ENCODE data around the gene ZBTB38. TPM values are rescaled to one million over a fixed set of nuclear protein-coding genes. Genes with fewer than 3 reads are reported as not detected.

ZBTB38 gene
- total RNA-seq, 1 donor from 2014 or later = 101 TPM

- H3K36me3 ChIP-seq = peaks cover 0 to 21% of the 10 kb centered on the region in 2 donors
- no peaks in the 10 kb centered on the region for H3K9me3 ChIP-seq
- intact Hi-C loops (cut with DNase I) = no loop called here
- H3K27ac ChIP-seq = no peak overlapping the region
- no peak for DNase-seq (ENCODE audit: low spot score in 2 of 2)
- H3K4me1 ChIP-seq = peaks cover 0 to 11% of the 10 kb centered on the region in 2 donors
- no peak overlapping the region for H3K4me3 ChIP-seq
- TF ChIP-seq CTCF (IDR thresholded peaks at IDR 0.05) = no peak
- no peaks in the 10 kb centered on the region for H3K27me3 ChIP-seq
These were observed 7.3 kb downstream of the ZBTB38 start for GRCh38 chr3:141375381-141376301.

- Histone ChIP-seq H3K4me1 (no peaks in the 10 kb centered on the region), H3K9me3 (no peaks in the 10 kb centered on the region), H3K27ac (no peak overlapping the region), H3K27me3 (no peaks in the 10 kb centered on the region), H3K4me3 (no peak overlapping the region), H3K36me3 (peaks cover 3 to 25% of the 10 kb centered on the region in 2 donors)
- intact Hi-C loops (cut with DNase I) = no loop called here
- no peak for DNase-seq (ENCODE audit: low spot score in 2 of 2)
- TF ChIP-seq CTCF (IDR thresholded peaks at IDR 0.05) = no peak
These were observed 9.1 kb downstream of the ZBTB38 start for GRCh38 chr3:141377377-141377776.

- no peak overlapping the region for H3K4me3 ChIP-seq
- no peaks in the 10 kb centered on the region for H3K27me3 ChIP-seq
- H3K36me3 ChIP-seq = peaks cover 3 to 19% of the 10 kb centered on the region in 2 donors
- no peak for TF ChIP-seq CTCF (IDR thresholded peaks at IDR 0.05)
- H3K27ac ChIP-seq = no peak overlapping the region
- H3K9me3 ChIP-seq = no peaks in the 10 kb centered on the region
- intact Hi-C loops (cut with DNase I) = no loop called here
- H3K4me1 ChIP-seq = peaks cover 0 to 4% of the 10 kb centered on the region in 2 donors
- DNase-seq (ENCODE audit: low spot score in 2 of 2) = no peak
These were observed 10.3 kb downstream of the ZBTB38 start for GRCh38 chr3:141378556-141378955.

GRCh38 chr3:141379250-141379966, 11.1 kb downstream of the ZBTB38 start:
- no peak overlapping the region for H3K27ac ChIP-seq
- no peak for DNase-seq (ENCODE audit: low spot score in 2 of 2)
- H3K4me3 ChIP-seq = no peak overlapping the region
- no peaks in the 10 kb centered on the region for H3K27me3 ChIP-seq
- intact Hi-C loops (cut with DNase I) = no loop called here
- H3K4me1 ChIP-seq = peaks cover 2 to 6% of the 10 kb centered on the region in 2 donors
- peaks cover 3 to 17% of the 10 kb centered on the region in 2 donors for H3K36me3 ChIP-seq
- H3K9me3 ChIP-seq = no peaks in the 10 kb centered on the region
- no peak for TF ChIP-seq CTCF (IDR thresholded peaks at IDR 0.05)

GRCh38 chr3:141380279-141380678, 12.0 kb downstream of the ZBTB38 start:
- DNase-seq (ENCODE audit: low spot score in 2 of 2) = no peak
- Histone ChIP-seq H3K27ac (peak overlapping the region in 1 of 2 donors; percentile 31), H3K36me3 (peaks cover 3 to 14% of the 10 kb centered on the region in 2 donors), H3K4me3 (no peak overlapping the region), H3K27me3 (no peaks in the 10 kb centered on the region), H3K9me3 (no peaks in the 10 kb centered on the region), H3K4me1 (peaks cover 2 to 8% of the 10 kb centered on the region in 2 donors)
- intact Hi-C loops (cut with DNase I) = no loop called here
- TF ChIP-seq CTCF (IDR thresholded peaks at IDR 0.05) = no peak

All from ascending aorta (tissue), 2 donors.